Measurements from ENCODE around the gene U2AF1L4. TPM values are rescaled to one million over a fixed set of nuclear protein-coding genes. Genes with fewer than 3 reads are reported as not detected.
"Not testable (repeated sequence)": the region's sequence is repeated elsewhere in the genome, so short reads cannot be mapped to it uniquely, and the experiment has no call there.

Gene U2AF1L4
- total RNA-seq, 2 experiments from 2014 or later = 35.5 to 36.2 TPM

DNA sequence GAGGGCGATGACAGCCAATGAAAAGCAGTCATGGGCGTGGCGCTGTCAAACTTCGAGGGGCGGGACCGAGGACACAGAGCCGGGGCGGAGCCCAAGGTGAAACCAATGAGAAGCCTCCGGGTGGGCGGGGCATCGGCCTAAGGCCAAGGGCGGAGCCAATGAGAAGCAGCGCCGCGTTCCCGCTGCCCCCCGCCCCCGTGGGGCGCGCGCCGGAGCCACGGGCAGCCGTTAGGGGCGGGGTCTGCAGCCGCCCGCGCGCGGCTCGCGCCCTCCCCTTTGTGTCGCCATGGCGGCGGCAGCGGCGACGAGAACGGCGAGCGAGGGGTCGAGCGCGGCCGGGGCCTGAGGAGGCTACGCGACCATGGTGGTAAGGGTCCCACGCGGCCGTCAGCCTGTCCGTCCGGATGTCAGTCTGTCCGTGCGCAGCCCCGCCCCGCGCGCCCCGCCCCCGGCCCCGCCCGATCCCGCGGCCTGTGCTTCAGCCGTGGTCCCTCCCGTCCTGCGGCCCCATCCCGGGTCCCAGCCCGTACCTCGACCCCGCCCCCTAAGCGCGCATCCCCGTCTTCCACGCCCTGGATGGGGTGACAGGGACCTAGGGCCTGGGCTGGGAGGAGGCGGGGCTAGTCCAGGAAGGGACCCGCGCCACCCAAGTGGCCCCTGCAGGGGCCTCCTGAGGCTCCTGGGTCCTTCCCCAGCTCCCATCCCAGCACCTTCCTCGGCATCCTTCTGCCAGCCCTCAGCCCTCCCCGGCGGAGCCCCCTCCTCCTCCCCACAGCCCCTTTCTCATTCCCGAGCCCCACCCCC lies 30.3 kb upstream of the U2AF1L4 start, which contains the start of gene ARHGAP33:
ARHGAP33 (plus strand) TSS at position 267 of the 804 bp plus-strand sequence; CDS start at position 362, 95 bp downstream.
- POLR2A ChIA-PET = interaction anchor here (0.7 to 0.8 kb wide), 2 partner anchors 33 to 35 kb away, joined by 3 to 6 read pairs; partner anchors contain the start of gene IGFLR1
- no peaks in the 10 kb centered on the region for H3K27me3 Mint-ChIP-seq
- CTCF ChIA-PET = no interaction called here
- no peaks in the 10 kb centered on the region for H3K9me3 Mint-ChIP-seq
- H3K36me3 Mint-ChIP-seq (ENCODE audit: low read depth) = peaks cover 17% of the 10 kb centered on the region
- peak within 1 kb of the TSS; percentile 81 for H3K4me3 Mint-ChIP-seq
- H3K4me1 Mint-ChIP-seq = peaks cover 30% of the 10 kb centered on the region
- peak; percentile 100 for DNase-seq
- peak within 1 kb of the TSS; percentile 52 for H3K27ac Mint-ChIP-seq

DNA sequence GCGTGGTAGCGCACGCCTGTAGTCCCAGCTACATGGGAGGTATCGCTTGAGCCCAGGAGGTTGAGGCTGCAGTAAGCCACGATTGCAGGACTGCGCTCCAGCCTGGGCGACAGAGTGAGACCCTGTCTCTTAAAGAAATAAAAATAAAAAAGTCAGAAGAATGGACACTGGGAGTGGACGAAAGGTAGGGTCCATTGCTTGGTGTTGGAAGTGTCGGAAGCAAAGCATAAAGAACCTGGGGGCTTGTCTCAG lies 29.8 kb upstream of the U2AF1L4 start:
- DNase-seq = no peak
- ChIA-PET CTCF (no interaction called here), POLR2A (interaction anchor here (0.6 kb wide), 1 partner anchor 62 kb away, joined by 3 read pairs; no protein-coding TSS in a partner anchor)
- Mint-ChIP-seq H3K4me1 (peaks cover 30% of the 10 kb centered on the region), H3K4me3 (peak overlapping the region; percentile 81), H3K36me3 (ENCODE audit: low read depth) (peaks cover 18% of the 10 kb centered on the region), H3K27me3 (no peaks in the 10 kb centered on the region), H3K27ac (peak overlapping the region; percentile 44), H3K9me3 (no peaks in the 10 kb centered on the region)

DNA sequence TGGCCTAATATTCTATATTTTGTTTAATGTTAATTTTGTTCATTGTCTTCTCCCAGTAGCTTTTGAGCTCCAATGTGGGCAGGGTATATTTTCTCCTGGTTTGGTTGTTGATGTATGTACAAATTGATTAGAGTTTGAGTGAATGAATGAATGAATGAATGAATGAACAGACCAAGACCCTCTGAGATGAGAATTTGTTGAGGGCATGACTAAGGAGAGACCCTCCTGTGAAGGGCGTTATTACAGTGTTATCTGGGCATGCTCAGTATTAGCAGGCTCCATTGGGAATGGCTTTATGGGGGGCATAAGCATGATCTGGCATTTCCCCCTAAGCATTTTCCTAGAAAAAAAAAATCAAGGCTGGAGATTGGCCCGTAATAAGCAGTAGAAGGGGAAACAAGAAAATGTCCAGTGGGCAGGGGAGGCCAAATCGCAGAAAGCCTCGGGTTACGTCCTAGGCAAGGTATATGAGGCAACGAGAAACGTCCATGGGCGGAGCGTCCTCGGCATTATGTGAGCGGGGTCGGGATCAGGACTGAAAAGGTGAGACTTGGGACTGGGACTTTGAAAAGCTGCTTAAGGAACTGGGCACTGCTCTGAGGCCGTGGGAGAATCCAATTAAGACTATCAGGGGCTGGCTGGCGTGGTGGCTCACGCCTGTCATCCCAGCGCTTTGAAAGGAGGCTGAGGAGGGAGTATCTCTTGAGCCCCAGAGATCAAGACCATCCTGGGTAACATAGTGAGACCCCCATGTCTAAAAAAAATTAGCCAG lies 29.2 kb upstream of the U2AF1L4 start:
- POLR2A ChIA-PET = interaction anchor here (0.6 to 1.6 kb wide), 2 partner anchors 17 to 62 kb away, joined by 3 to 4 read pairs; partner anchors contain the start of gene HSPB6
- Mint-ChIP-seq H3K4me3 (peak overlapping the region; percentile 81), H3K4me1 (peaks cover 30% of the 10 kb centered on the region), H3K36me3 (ENCODE audit: low read depth) (peaks cover 15% of the 10 kb centered on the region), H3K27me3 (no peaks in the 10 kb centered on the region), H3K27ac (no peak overlapping the region), H3K9me3 (no peaks in the 10 kb centered on the region)
- DNase-seq = no peak
- CTCF ChIA-PET = interaction anchor here (0.9 kb wide), 1 partner anchor 157 kb away, joined by 3 read pairs; no protein-coding TSS in a partner anchor

GRCh38 chr19:35773020-35773806 lies 28.0 kb upstream of the U2AF1L4 start:
- no peak overlapping the region for H3K4me3 Mint-ChIP-seq
- H3K9me3 Mint-ChIP-seq = no peaks in the 10 kb centered on the region
- no peak overlapping the region for H3K27ac Mint-ChIP-seq
- peaks cover 27% of the 10 kb centered on the region for H3K4me1 Mint-ChIP-seq
- no peak for DNase-seq
- H3K36me3 Mint-ChIP-seq (ENCODE audit: low read depth) = peaks cover 15% of the 10 kb centered on the region
- ChIA-PET CTCF (no interaction called here), POLR2A (interaction anchor here (0.9 to 1.6 kb wide), 3 partner anchors 16 to 95 kb away, joined by 3 to 4 read pairs (median 4); partner anchors contain the start of genes APLP1 and HSPB6)
- H3K27me3 Mint-ChIP-seq = no peaks in the 10 kb centered on the region

DNA sequence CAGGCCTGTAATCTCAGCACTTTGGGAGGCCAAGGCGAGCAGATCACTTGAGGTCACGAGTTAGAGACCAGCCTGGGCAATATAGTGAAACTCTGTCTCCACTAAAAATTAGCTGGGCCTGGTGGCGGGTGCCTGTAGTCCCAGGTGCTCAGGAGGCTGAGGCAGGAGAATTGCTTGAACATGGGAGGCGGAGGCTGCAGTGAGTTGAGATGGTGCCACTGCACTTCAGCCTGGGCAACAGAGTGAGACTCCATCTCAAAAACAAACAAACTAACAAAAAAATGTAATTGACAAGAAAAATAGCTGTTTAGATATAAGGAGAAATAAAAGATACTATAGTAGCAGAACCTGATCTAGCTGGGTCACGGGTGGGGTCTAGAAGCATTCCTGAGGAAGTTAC lies 27.1 kb upstream of the U2AF1L4 start:
- POLR2A ChIA-PET = interaction anchor here (0.9 to 1.5 kb wide), 2 partner anchors 17 to 96 kb away, joined by 3 to 4 read pairs; partner anchors contain the start of gene APLP1
- H3K27ac Mint-ChIP-seq, CTCF ChIA-PET, H3K9me3 Mint-ChIP-seq, DNase-seq, H3K27me3 Mint-ChIP-seq, H3K4me3 Mint-ChIP-seq: not testable (repeated sequence)
- peaks cover 14% of the 10 kb centered on the region for H3K36me3 Mint-ChIP-seq (ENCODE audit: low read depth)
- H3K4me1 Mint-ChIP-seq = peaks cover 22% of the 10 kb centered on the region

- CTCF ChIA-PET = no interaction called here
- Mint-ChIP-seq H3K9me3 (no peaks in the 10 kb centered on the region), H3K27ac (no peak overlapping the region), H3K27me3 (no peaks in the 10 kb centered on the region), H3K4me3 (no peak overlapping the region), H3K36me3 (ENCODE audit: low read depth) (peaks cover 25% of the 10 kb centered on the region), H3K4me1 (no peaks in the 10 kb centered on the region)
- POLR2A ChIA-PET = no interaction called here
- DNase-seq = no peak
These were observed 22.8 kb upstream of the U2AF1L4 start for GRCh38 chr19:35768082-35768421.

- ChIA-PET CTCF (no interaction called here), POLR2A (no interaction called here)
- Mint-ChIP-seq H3K9me3 (no peaks in the 10 kb centered on the region), H3K27me3 (no peaks in the 10 kb centered on the region), H3K4me3 (no peak overlapping the region), H3K4me1 (no peaks in the 10 kb centered on the region), H3K27ac (no peak overlapping the region), H3K36me3 (ENCODE audit: low read depth) (peaks cover 25% of the 10 kb centered on the region)
- DNase-seq = no peak
These were observed 22.3 kb upstream of the U2AF1L4 start for GRCh38 chr19:35767288-35768081.

DNA sequence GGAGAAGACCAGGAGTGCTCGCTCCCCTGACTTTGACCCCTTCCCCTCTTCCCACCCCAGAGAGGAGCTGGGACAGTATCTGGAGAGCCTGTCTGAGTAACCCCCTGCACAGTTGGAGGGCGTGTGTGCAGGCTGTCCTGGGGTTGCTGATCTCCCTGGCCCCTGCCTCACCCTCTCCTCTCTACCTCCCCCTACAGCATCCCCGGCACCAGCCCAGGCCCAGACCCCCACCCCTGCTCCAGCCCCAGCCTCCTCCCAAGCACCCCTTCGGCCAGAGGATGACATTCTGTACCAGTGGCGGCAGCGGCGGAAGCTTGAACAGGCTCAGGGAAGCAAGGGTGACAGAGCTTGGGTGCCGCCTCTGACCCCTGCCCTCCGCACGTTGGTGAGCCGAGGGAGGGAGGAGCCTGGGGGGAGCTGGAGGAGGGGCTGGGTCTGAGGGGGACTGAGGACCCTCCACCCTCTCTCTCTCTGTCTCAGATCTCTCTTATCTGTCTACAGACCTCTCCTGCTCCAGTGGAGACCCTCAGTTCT lies 21.4 kb upstream of the U2AF1L4 start:
- CTCF ChIA-PET = no interaction called here

GRCh38 chr19:35764432-35765315 lies 19.5 kb upstream of the U2AF1L4 start:
- H3K4me3 Mint-ChIP-seq = no peak overlapping the region
- no peaks in the 10 kb centered on the region for H3K9me3 Mint-ChIP-seq
- H3K27ac Mint-ChIP-seq = no peak overlapping the region
- ChIA-PET CTCF (no interaction called here), POLR2A (interaction anchor here (1.9 kb wide), 1 partner anchor 16 kb away, joined by 5 read pairs; the partner anchor contains the start of gene LIN37)
- peaks cover 40% of the 10 kb centered on the region for H3K36me3 Mint-ChIP-seq (ENCODE audit: low read depth)
- no peak for DNase-seq
- no peaks in the 10 kb centered on the region for H3K27me3 Mint-ChIP-seq
- peaks cover 5% of the 10 kb centered on the region for H3K4me1 Mint-ChIP-seq

More for the DNA sequence above, 21.4 kb upstream of the U2AF1L4 start:
- no peak overlapping the region for H3K4me3 Mint-ChIP-seq
- H3K27ac Mint-ChIP-seq = no peak overlapping the region
- peaks cover 30% of the 10 kb centered on the region for H3K36me3 Mint-ChIP-seq (ENCODE audit: low read depth)
- POLR2A ChIA-PET = no interaction called here
- H3K9me3 Mint-ChIP-seq = no peaks in the 10 kb centered on the region
- no peaks in the 10 kb centered on the region for H3K4me1 Mint-ChIP-seq
- H3K27me3 Mint-ChIP-seq = no peaks in the 10 kb centered on the region
- DNase-seq = no peak

GRCh38 chr19:35760711-35761349 lies 15.6 kb upstream of the U2AF1L4 start:
- Mint-ChIP-seq H3K4me1 (peaks cover 31% of the 10 kb centered on the region), H3K36me3 (ENCODE audit: low read depth) (peaks cover 38% of the 10 kb centered on the region), H3K4me3 (no peak overlapping the region), H3K27ac (no peak overlapping the region), H3K27me3 (no peaks in the 10 kb centered on the region), H3K9me3 (no peaks in the 10 kb centered on the region)
- no peak for DNase-seq
- ChIA-PET CTCF (interaction anchor here (0.6 kb wide), 1 partner anchor 56 kb away, joined by 3 read pairs; no protein-coding TSS in a partner anchor), POLR2A (interaction anchor here (0.9 to 2.6 kb wide), 3 partner anchors 13 to 21 kb away, joined by 3 to 9 read pairs (median 3); partner anchors contain the start of genes LIN37, PSENEN and U2AF1L4)

DNA sequence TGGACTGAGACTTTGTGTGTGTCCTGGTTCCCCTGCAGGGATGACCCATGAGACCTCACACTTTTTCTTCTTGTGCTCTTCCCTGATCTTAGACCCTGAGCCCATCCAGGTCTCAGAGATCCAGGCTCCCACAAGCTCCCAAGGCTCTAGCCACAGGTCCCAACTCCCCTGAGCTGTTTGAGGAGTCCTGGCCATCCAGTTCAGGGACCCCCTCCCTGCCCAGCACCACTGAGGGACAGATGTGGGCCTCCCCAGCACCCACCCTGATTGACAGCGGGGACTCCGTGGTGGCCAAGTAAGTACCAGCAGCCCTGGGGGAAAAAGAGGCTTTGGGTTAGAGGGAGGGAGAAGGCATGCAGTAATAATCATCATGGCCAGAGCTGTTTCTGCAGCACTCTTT lies 14.5 kb upstream of the U2AF1L4 start:
- ChIA-PET CTCF (no interaction called here), POLR2A (interaction anchor here (0.6 kb wide), 1 partner anchor 15 kb away, joined by 3 read pairs; no protein-coding TSS in a partner anchor)
- peak overlapping the region; percentile 66 for H3K4me3 Mint-ChIP-seq
- peak overlapping the region; percentile 21 for H3K27ac Mint-ChIP-seq
- H3K9me3 Mint-ChIP-seq = no peaks in the 10 kb centered on the region
- DNase-seq = no peak
- H3K27me3 Mint-ChIP-seq = no peaks in the 10 kb centered on the region
- peaks cover 37% of the 10 kb centered on the region for H3K4me1 Mint-ChIP-seq
- peaks cover 35% of the 10 kb centered on the region for H3K36me3 Mint-ChIP-seq (ENCODE audit: low read depth)

Measured in activated CD4-positive, alpha-beta memory T cell treated with anti-CD3 and anti-CD28 coated beads, Interleukin-2, amount 10 ng/mL, durations not matched to agents 7 days and 5 days (primary cell).